IMR-90 (cell line): ENCODE results near the gene FAM3D. TPM values are rescaled to one million over a fixed set of nuclear protein-coding genes. Genes with fewer than 3 reads are reported as not detected.

ENCODE experiments used
- ATAC-seq: fragments of 200-7000 bp; cut with Tn5 transposase; 2 replicates; pipeline ENCODE4 v1.9.1; 2020; ENCODE audit warnings: low read depth, mild to moderate bottlenecking, moderate library complexity
- BruUV-seq: library from RNA; stranded (reverse); fragments of 400-500 nt; replicated peaks from 2 replicates; lab custom pipeline; 2021; lab: Mats Ljungman, UMichigan
- CTCF ChIA-PET: fragments of 300-600 bp; formaldehyde crosslinking; extraction: SDS; loops from one replicate; lab custom pipeline; 2021; ENCODE audit warnings: antibody characterized with exemption; lab: Yijun Ruan, JAX
- POLR2A ChIA-PET: fragments of 300-600 bp; sonication (Branson Sonifier 250); formaldehyde crosslinking; loops from one replicate; lab custom pipeline; 2022; ENCODE audit warnings: antibody characterized with exemption; ENCODE audit not compliant: unreplicated experiment; lab: Charles Lee
- DNase-seq: peaks from one replicate; pipeline ENCODE4 v3.0.0; 2013
- H2AFZ ChIP-seq: replicated peaks from 2 replicates; pipeline ENCODE3; 2013; ENCODE audit warnings: low read length, mild to moderate bottlenecking; ENCODE audit not compliant: poor library complexity
- H2AK5ac ChIP-seq: 2 replicates; pipeline ENCODE4 v1.6.1; 2013; ENCODE audit warnings: low read depth, low read length, inconsistent platforms
- H2AK9ac ChIP-seq: replicated peaks from 2 replicates; pipeline ENCODE3; 2013; ENCODE audit warnings: mild to moderate bottlenecking, low read depth, low read length, moderate library complexity; ENCODE audit not compliant: poor library complexity
- H2BK120ac ChIP-seq: 2 replicates; pipeline ENCODE4 v1.6.1; 2013; ENCODE audit warnings: low read depth, low read length, inconsistent platforms
- H2BK15ac ChIP-seq: 3 replicates; pipeline ENCODE4 v1.6.1; 2013; ENCODE audit warnings: low read depth, low read length, inconsistent platforms
- H2BK20ac ChIP-seq: 2 replicates; pipeline ENCODE4 v1.6.1; 2013; ENCODE audit warnings: low read depth, mild to moderate bottlenecking, inconsistent platforms, low read length, moderate library complexity
- H2BK5ac ChIP-seq: 2 replicates; pipeline ENCODE4 v1.6.1; 2013; ENCODE audit warnings: mild to moderate bottlenecking, low read depth, low read length, inconsistent platforms; ENCODE audit not compliant: poor library complexity, severe bottlenecking
- H3K14ac ChIP-seq: replicated peaks from 2 replicates; pipeline ENCODE4 v1.6.1; 2013; ENCODE audit warnings: low read depth, low read length, inconsistent platforms
- H3K18ac ChIP-seq: 2 replicates; pipeline ENCODE4 v1.6.1; 2013; ENCODE audit warnings: low read depth, low read length, control low read depth
- H3K23ac ChIP-seq: 2 replicates; pipeline ENCODE4 v1.6.1; 2013; ENCODE audit warnings: low read depth, low read length, inconsistent platforms
- H3K27ac ChIP-seq: 2 replicates; pipeline ENCODE4 v1.5.1; 2013; ENCODE audit warnings: mild to moderate bottlenecking, control low read depth, low read length; ENCODE audit not compliant: insufficient read depth
- H3K27me3 ChIP-seq: 2 replicates; pipeline ENCODE4 v1.6.1; 2013; ENCODE audit warnings: low read length; ENCODE audit not compliant: control insufficient read depth, insufficient read depth
- H3K36me3 ChIP-seq: 2 replicates; pipeline ENCODE4 v1.6.1; 2013; ENCODE audit warnings: low read length, mixed read lengths; ENCODE audit not compliant: control insufficient read depth, insufficient read depth
- H3K4ac ChIP-seq: 2 replicates; pipeline ENCODE4 v1.6.1; 2013; ENCODE audit warnings: low read depth, low read length, inconsistent platforms
- H3K4me1 ChIP-seq: 2 replicates; pipeline ENCODE4 v1.6.1; 2013; ENCODE audit warnings: low read length, mixed read lengths; ENCODE audit not compliant: control insufficient read depth, insufficient read depth
- H3K4me2 ChIP-seq: 2 replicates; pipeline ENCODE4 v1.6.1; 2013; ENCODE audit warnings: low read depth, mild to moderate bottlenecking, control low read depth, low read length, moderate library complexity
- H3K4me3 ChIP-seq: 2 replicates; pipeline ENCODE4 v1.5.1; 2013; ENCODE audit warnings: low read depth, mild to moderate bottlenecking, control low read depth, low read length, moderate library complexity; ENCODE audit not compliant: insufficient read depth
- H3K56ac ChIP-seq: 2 replicates; pipeline ENCODE4 v1.6.1; 2013; ENCODE audit warnings: low read length, inconsistent platforms; ENCODE audit not compliant: insufficient read depth; ENCODE audit errors: extremely low read depth
- H3K79me1 ChIP-seq, 2 experiments: 2 replicates each; pipeline ENCODE4 v1.6.1; 2013; ENCODE audit warnings: low read length in 2 of 2, inconsistent platforms in 1 of 2, low read depth in 1 of 2
- H3K9ac ChIP-seq: 2 replicates; pipeline ENCODE4 v1.6.1; 2013; ENCODE audit warnings: low read depth, low read length, control low read depth
- H3K9me1 ChIP-seq: 2 replicates; pipeline ENCODE4 v1.6.1; 2013; ENCODE audit warnings: low read length, inconsistent platforms; ENCODE audit not compliant: insufficient read depth
- H3K9me3 ChIP-seq: 2 replicates; pipeline ENCODE4 v1.6.1; 2013; ENCODE audit warnings: low read length; ENCODE audit not compliant: control insufficient read depth, insufficient read depth
- H4K20me1 ChIP-seq: 2 replicates; pipeline ENCODE4 v1.6.1; 2013; ENCODE audit warnings: low read length, inconsistent platforms; ENCODE audit not compliant: insufficient read depth
- H4K5ac ChIP-seq: 2 replicates; pipeline ENCODE4 v1.6.1; 2013; ENCODE audit warnings: mild to moderate bottlenecking, low read depth, low read length, control low read depth
- H4K8ac ChIP-seq, 2 experiments: 2 replicates each; pipeline ENCODE4 v1.6.1; 2013; ENCODE audit warnings: low read depth in 2 of 2, low read length in 2 of 2, control low read depth in 1 of 2, inconsistent platforms in 1 of 2
- H4K91ac ChIP-seq: 2 replicates; pipeline ENCODE4 v1.6.1; 2013; ENCODE audit warnings: low read depth, low read length, inconsistent platforms; ENCODE audit not compliant: insufficient read depth
- BHLHE40 ChIP-seq: fragments of 150-350 bp; IDR thresholded peaks from 2 replicates; pipeline ENCODE4 v1.6.1; 2016; ENCODE audit warnings: mild to moderate bottlenecking, low read depth, low read length
- CEBPB ChIP-seq: IDR thresholded peaks from 2 replicates; pipeline ENCODE4 v1.6.1; 2012; ENCODE audit warnings: low read depth, low read length, improper control_type of control experiment
- CHD1 ChIP-seq: IDR thresholded peaks from 2 replicates; pipeline ENCODE4 v1.6.1; 2012; ENCODE audit warnings: low read depth, low read length, improper control_type of control experiment
- FOS ChIP-seq: fragments of 150-350 bp; IDR thresholded peaks from 2 replicates; pipeline ENCODE4 v1.6.1; 2016; ENCODE audit warnings: low read depth, low read length
- MAFK ChIP-seq: IDR thresholded peaks from 2 replicates; pipeline ENCODE4 v1.6.1; 2012; ENCODE audit warnings: low read depth, low read length, improper control_type of control experiment
- MAZ ChIP-seq: IDR thresholded peaks from 2 replicates; pipeline ENCODE4 v1.6.1; 2012; ENCODE audit warnings: low read depth, mild to moderate bottlenecking, low read length, improper control_type of control experiment, moderate library complexity, borderline replicate concordance
- POLR2A ChIP-seq: IDR thresholded peaks from 2 replicates; pipeline ENCODE4 v1.6.1; 2012; ENCODE audit warnings: mild to moderate bottlenecking, low read depth, low read length
- RAD21 ChIP-seq: IDR thresholded peaks from 2 replicates; pipeline ENCODE4 v1.6.1; 2012; ENCODE audit warnings: low read length, improper control_type of control experiment
- RCOR1 ChIP-seq: IDR thresholded peaks from 2 replicates; pipeline ENCODE4 v1.6.1; 2012; ENCODE audit warnings: mild to moderate bottlenecking, low read length, improper control_type of control experiment; ENCODE audit not compliant: insufficient replicate concordance
- RFX5 ChIP-seq: IDR thresholded peaks from 2 replicates; pipeline ENCODE4 v1.8.0; 2012; ENCODE audit warnings: low read depth, mild to moderate bottlenecking, low read length, moderate library complexity
- SMC3 ChIP-seq: fragments of 150-350 bp; IDR thresholded peaks from 2 replicates; pipeline ENCODE4 v1.6.1; 2016; ENCODE audit warnings: low read depth, mild to moderate bottlenecking, antibody characterized with exemption, low read length, moderate library complexity
- WGBS, 2 experiments: methylation state at CpG; one replicate each; pipeline versions ENCODE4 v1.1.5 to v1.1.7; 2013; ENCODE audit warnings: missing lambda C conversion rate in 2 of 2; ENCODE audit not compliant: insufficient read length in 1 of 2; ENCODE audit errors: extremely low coverage in 2 of 2; 5-methylcytosine and 5-hydroxymethylcytosine counted together
- dilution Hi-C: fragments of 300-500 bp; cut with HindIII; formaldehyde crosslinking; loops from one replicate; pipeline ENCODE4 v1.14.3; 2018; ENCODE audit warnings: low sequenced_read_pairs; ENCODE audit not compliant: unreplicated experiment
- in situ Hi-C: fragments of 300-500 bp; cut with MboI; formaldehyde crosslinking; loops from 3 replicates; pipeline ENCODE4 v1.14.3; 2019; ENCODE audit warnings: low sequenced_read_pairs, inconsistent platforms, mixed read lengths
- intact Hi-C: fragments of 100-400 bp; cut with micrococcal nuclease; formaldehyde crosslinking; loops from 2 replicates; pipeline ENCODE4 v1.10.0; 2022
- polyA plus RNA-seq, 3 experiments: library from polyadenylated mRNA; depleted of rRNA; stranded (reverse); fragments of >200 nt; gene quantifications; 2 replicates each; pipeline ENCODE4 v1.2.3, GENCODE V29; 2012; ENCODE audit warnings: low replicate concordance in 1 of 3
- total RNA-seq: library from RNA; depleted of rRNA; stranded (reverse); fragments of >200 nt; gene quantifications from 2 replicates; pipeline ENCODE4 v1.2.3, GENCODE V29; 2012
- TF ChIP-seq, protein P1 (sequence below): conservative IDR thresholded peaks from 2 replicates; pipeline ENCODE4 v1.5.1; 2012; ENCODE audit warnings: mild to moderate bottlenecking, low read depth, low read length, improper control_type of control experiment
- TF ChIP-seq, protein P2 (sequence below): fragments of 150-350 bp; IDR thresholded peaks from 2 replicates; pipeline ENCODE4 v1.6.1; 2016; ENCODE audit warnings: low read depth, mild to moderate bottlenecking, low read length, moderate library complexity, borderline replicate concordance

The FAM3D gene
- total and polyA plus RNA-seq, 2 of the 4 experiments (the other 2 are of a cell fraction): not detected

DNA sequence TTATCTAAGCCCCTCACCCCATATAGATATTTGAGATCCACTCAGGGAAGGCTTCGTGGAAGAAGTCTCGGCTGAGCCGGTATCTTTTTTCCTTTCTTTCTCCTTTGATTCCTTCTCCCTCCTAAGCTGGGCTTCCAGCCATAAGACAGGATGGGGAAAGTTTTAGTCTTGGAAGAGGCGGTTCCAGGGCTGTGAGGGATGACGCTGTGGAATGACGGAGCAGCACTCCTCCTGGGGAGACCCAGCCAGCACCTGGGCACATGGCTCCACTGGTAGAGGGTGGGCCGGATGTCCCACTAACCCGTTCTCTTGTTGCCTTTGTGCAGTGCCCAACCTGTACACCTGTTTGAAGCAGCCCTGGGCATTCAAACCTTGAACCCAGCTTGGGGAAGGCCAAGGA lies 46.2 kb downstream of the FAM3D start (continued):
- no peak for TF ChIP-seq MAZ
- no peak for TF ChIP-seq MAFK
- no peak for TF ChIP-seq POLR2A
- no peak for TF ChIP-seq CEBPB
- TF ChIP-seq RAD21: no peak

DNA sequence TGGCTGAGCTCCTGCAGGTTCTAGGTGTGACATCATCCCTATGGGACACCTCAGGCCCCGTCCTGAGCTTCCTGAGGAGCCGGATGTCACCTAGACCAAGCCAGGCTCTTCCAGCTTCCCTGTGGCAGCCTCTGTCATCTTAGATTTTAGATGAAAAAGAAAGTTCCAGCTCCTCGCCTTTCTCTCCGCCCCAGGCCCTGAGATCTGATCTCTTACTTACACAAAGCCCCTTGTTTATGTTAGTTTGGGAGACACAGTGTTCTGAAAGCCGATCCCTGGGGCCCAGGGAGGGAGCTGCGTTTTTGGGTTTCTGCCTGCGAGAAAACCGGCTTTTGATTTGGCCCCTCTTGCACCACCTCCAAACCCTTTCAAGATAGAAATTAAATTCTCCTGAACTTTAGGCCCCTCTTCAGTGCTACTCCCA lies 49.2 kb downstream of the FAM3D start:
- peak overlapping the region; percentile 69; the same call in 1 of the 2 replicates for H3K27ac ChIP-seq
- no peak overlapping the region for H2BK5ac ChIP-seq
- H4K20me1 ChIP-seq: no peaks in the 10 kb centered on the region
- no peaks in the 10 kb centered on the region for H3K9me1 ChIP-seq
- H2BK120ac ChIP-seq: no peak overlapping the region
- H2AK9ac ChIP-seq: no peak overlapping the region
- DNase-seq (peak; percentile 18), ATAC-seq (peak; percentile 75)
- no peak overlapping the region for H2AK5ac ChIP-seq
- ChIA-PET CTCF (interaction anchor here (0.7 to 2.5 kb wide), 2 partner anchors 13 to 32 kb away, joined by 3 to 8 read pairs; no protein-coding TSS in a partner anchor), POLR2A (no interaction called here)
- peak overlapping the region; percentile 39; the same call in 1 of the 2 replicates for H4K5ac ChIP-seq
- peak overlapping the region; percentile 43; the same call in 1 of the 2 replicates for H3K4me2 ChIP-seq
- H2BK20ac ChIP-seq: 0 out of 2 replicates have a peak overlapping the region, but pooled peaks have one; percentile 44
- peaks cover 1% of the 10 kb centered on the region; the same call in 1 of the 2 replicates for H3K27me3 ChIP-seq
- BruUV-seq: no TSS peak
- dilution Hi-C loops: no loop called here
- no peak overlapping the region for H3K4ac ChIP-seq
- intact Hi-C loops: no loop called here
- in situ Hi-C loops: no loop called here
- no peak overlapping the region for H3K23ac ChIP-seq
- H2AFZ ChIP-seq: no peak overlapping the region
- H2BK15ac ChIP-seq: no peak overlapping the region
- WGBS, 2 experiments: no CpG with 5 or more reads among the region's 8 CpGs
- H3K56ac ChIP-seq: no peak overlapping the region
- no peak overlapping the region for H3K4me3 ChIP-seq
- no peaks in the 10 kb centered on the region for H3K79me1 ChIP-seq
- H3K36me3 ChIP-seq: no peaks in the 10 kb centered on the region
- H3K9me3 ChIP-seq: no peaks in the 10 kb centered on the region
- peak overlapping the region in 1 of 2 experiments; percentile 13; a peak in 1 of 4 replicates for H4K8ac ChIP-seq
- no peak overlapping the region for H3K14ac ChIP-seq
- peak overlapping the region; percentile 34; the same call in 1 of the 2 replicates for H3K9ac ChIP-seq
- H3K18ac ChIP-seq: peak overlapping the region; percentile 33; the same call in 1 of the 2 replicates
- no peak overlapping the region for H4K91ac ChIP-seq
- peaks cover 6% of the 10 kb centered on the region; the same call in 1 of the 2 replicates for H3K4me1 ChIP-seq
- no peak for TF ChIP-seq POLR2A
- TF ChIP-seq SMC3: no peak
- no peak for TF ChIP-seq RAD21
- no peak for TF ChIP-seq RCOR1
- no peak for TF ChIP-seq BHLHE40
- no peak for TF ChIP-seq CEBPB
- TF ChIP-seq, protein P1, sequence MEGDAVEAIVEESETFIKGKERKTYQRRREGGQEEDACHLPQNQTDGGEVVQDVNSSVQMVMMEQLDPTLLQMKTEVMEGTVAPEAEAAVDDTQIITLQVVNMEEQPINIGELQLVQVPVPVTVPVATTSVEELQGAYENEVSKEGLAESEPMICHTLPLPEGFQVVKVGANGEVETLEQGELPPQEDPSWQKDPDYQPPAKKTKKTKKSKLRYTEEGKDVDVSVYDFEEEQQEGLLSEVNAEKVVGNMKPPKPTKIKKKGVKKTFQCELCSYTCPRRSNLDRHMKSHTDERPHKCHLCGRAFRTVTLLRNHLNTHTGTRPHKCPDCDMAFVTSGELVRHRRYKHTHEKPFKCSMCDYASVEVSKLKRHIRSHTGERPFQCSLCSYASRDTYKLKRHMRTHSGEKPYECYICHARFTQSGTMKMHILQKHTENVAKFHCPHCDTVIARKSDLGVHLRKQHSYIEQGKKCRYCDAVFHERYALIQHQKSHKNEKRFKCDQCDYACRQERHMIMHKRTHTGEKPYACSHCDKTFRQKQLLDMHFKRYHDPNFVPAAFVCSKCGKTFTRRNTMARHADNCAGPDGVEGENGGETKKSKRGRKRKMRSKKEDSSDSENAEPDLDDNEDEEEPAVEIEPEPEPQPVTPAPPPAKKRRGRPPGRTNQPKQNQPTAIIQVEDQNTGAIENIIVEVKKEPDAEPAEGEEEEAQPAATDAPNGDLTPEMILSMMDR: no peak
- TF ChIP-seq RFX5: no peak
- no peak for TF ChIP-seq CHD1
- TF ChIP-seq, protein P2, sequence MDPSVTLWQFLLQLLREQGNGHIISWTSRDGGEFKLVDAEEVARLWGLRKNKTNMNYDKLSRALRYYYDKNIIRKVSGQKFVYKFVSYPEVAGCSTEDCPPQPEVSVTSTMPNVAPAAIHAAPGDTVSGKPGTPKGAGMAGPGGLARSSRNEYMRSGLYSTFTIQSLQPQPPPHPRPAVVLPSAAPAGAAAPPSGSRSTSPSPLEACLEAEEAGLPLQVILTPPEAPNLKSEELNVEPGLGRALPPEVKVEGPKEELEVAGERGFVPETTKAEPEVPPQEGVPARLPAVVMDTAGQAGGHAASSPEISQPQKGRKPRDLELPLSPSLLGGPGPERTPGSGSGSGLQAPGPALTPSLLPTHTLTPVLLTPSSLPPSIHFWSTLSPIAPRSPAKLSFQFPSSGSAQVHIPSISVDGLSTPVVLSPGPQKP: no peak
- no peak for TF ChIP-seq FOS
